Upper lobe of left lung (tissue), 6 donors: ENCODE data around the gene KRTAP19-2. TPM values are rescaled to one million over a fixed set of nuclear protein-coding genes. Genes with fewer than 3 reads are reported as not detected.
"Not testable (repeated sequence)": the region's sequence is repeated elsewhere in the genome, so short reads cannot be mapped to it uniquely, and the experiment has no call there.

ENCODE experiments used
- ATAC-seq, 2 donors: fragments of 200-7000 bp; cut with Tn5 transposase; one replicate each; pipeline ENCODE4 v1.9.1; 2022; ENCODE audit warnings: mild to moderate bottlenecking in 2 of 2, moderate library complexity in 2 of 2; ENCODE audit not compliant: low FRiP score in 2 of 2
- DNase-seq, 2 donors: peaks; one replicate each; pipeline ENCODE4 v3.0.0-alpha.2; 2019 to 2020
- H3K27ac ChIP-seq, 4 donors: fragments of 200-600 bp; sonication (generic); one replicate each; pipeline ENCODE4 v1.5.1; 2016 to 2019
- H3K27me3 ChIP-seq, 4 donors: fragments of 200-600 bp; sonication (generic); one replicate each; pipeline ENCODE4 v1.5.1; 2017 to 2019
- H3K36me3 ChIP-seq, 4 donors: fragments of 200-600 bp; sonication (generic); one replicate each; pipeline ENCODE4 v1.5.1; 2016 to 2019
- H3K4me1 ChIP-seq, 4 donors: fragments of 200-600 bp; sonication (generic); one replicate each; pipeline ENCODE4 v1.5.1; 2018 to 2019
- H3K4me3 ChIP-seq, 4 donors: fragments of 200-600 bp; sonication (generic); one replicate each; pipeline ENCODE4 v1.5.1; 2017 to 2019; ENCODE audit warnings: mild to moderate bottlenecking in 2 of 4, moderate library complexity in 1 of 4
- H3K9me3 ChIP-seq, 4 donors: fragments of 200-600 bp; sonication (generic); one replicate each; pipeline ENCODE4 v1.5.1; 2018 to 2019
- CTCF ChIP-seq, 6 experiments: fragments of 450-650 bp in 4 of 6; fragments of 200-600 bp in 2 of 6; sonication (generic) in 2 of 6; IDR thresholded peaks; one replicate each; pipeline ENCODE4 v1.5.1; 2016 to 2019; ENCODE audit warnings: antibody characterized with exemption in 6 of 6
- EP300 ChIP-seq, 4 donors: sonication (generic); formaldehyde crosslinking; IDR thresholded peaks; one replicate each; pipeline ENCODE4 v1.5.1; 2017; ENCODE audit warnings: antibody characterized with exemption in 4 of 4, control low read depth in 2 of 4
- POLR2A ChIP-seq, 4 donors: fragments of 450-650 bp; IDR thresholded peaks; one replicate each; pipeline ENCODE4 v1.5.1; 2016 to 2017; ENCODE audit warnings: antibody characterized with exemption in 4 of 4, mild to moderate bottlenecking in 2 of 4
- POLR2AphosphoS5 ChIP-seq, 2 donors: sonication (generic); formaldehyde crosslinking; IDR thresholded peaks; one replicate each; pipeline ENCODE4 v1.5.1; 2017; ENCODE audit warnings: antibody characterized with exemption in 2 of 2
- WGBS, 2 donors: methylation state at CpG; one replicate each; pipeline ENCODE4 v1.1.5; 2017 to 2018; 5-methylcytosine and 5-hydroxymethylcytosine counted together
- total RNA-seq, 6 donors: library from RNA; depleted of rRNA in 4 of 6; stranded (reverse); fragments of >200 nt in 4 of 6; gene quantifications; one replicate each; pipeline versions ENCODE4 v1.1.0 to v1.2.1, GENCODE V29; 2016 to 2021
- donor health status: DM: no; HTN: no; CAD: no; lungs with moderate emphysema.
- donor health status: DM: no; HTN: yes; CAD: no; lungs with severe emphysema.

The KRTAP19-2 gene
- total RNA-seq = not detected

- ATAC-seq = no peak
- TF ChIP-seq CTCF (IDR thresholded peaks at IDR 0.05) (no peak), EP300 (IDR thresholded peaks at IDR 0.05) (no peak), POLR2AphosphoS5 (IDR thresholded peaks at IDR 0.05) (no peak), POLR2A (IDR thresholded peaks at IDR 0.05) (no peak)
- no peak within 1 kb of the TSS for H3K4me3 ChIP-seq
- no peaks in the 10 kb centered on the region for H3K4me1 ChIP-seq
- H3K9me3 ChIP-seq = peaks cover 0 to 10% (median 0%) of the 10 kb centered on the region in 4 donors
- no peaks in the 10 kb centered on the region for H3K36me3 ChIP-seq
- no peak for DNase-seq
- H3K27me3 ChIP-seq = no peaks in the 10 kb centered on the region
- H3K27ac ChIP-seq = no peak within 1 kb of the TSS
- WGBS, 2 donors = 79 to 89% methylated on average over 2 of the region's 2 CpGs
These were observed at the start of gene KRTAP19-2 for GRCh38 chr21:30487336-30487735. Gene KRTAP19-2 (minus strand): TSS chr21:30487436. CDS start chr21:30487348, 88 bp downstream.

GRCh38 chr21:30518876-30519275 is 31.6 kb upstream of the KRTAP19-2 start:
- Histone ChIP-seq H3K27me3 (no peaks in the 10 kb centered on the region), H3K4me1 (no peaks in the 10 kb centered on the region), H3K4me3 (no peak overlapping the region), H3K27ac (no peak overlapping the region), H3K36me3 (no peaks in the 10 kb centered on the region), H3K9me3 (no peaks in the 10 kb centered on the region)
- DNase-seq (no peak), ATAC-seq (no peak)
- TF ChIP-seq POLR2A (IDR thresholded peaks at IDR 0.05) = no peak
- 88 to 93% methylated on average over 1 of the region's 1 CpG for WGBS, 2 donors

- Histone ChIP-seq H3K27me3 (no peaks in the 10 kb centered on the region), H3K27ac (no peak overlapping the region), H3K36me3 (no peaks in the 10 kb centered on the region), H3K9me3 (no peaks in the 10 kb centered on the region), H3K4me3 (no peak overlapping the region), H3K4me1 (no peaks in the 10 kb centered on the region)
- WGBS, 2 donors = 62 to 76% methylated on average over 1 of the region's 1 CpG
- no peak for TF ChIP-seq POLR2AphosphoS5 (IDR thresholded peaks at IDR 0.05)
- no peak for TF ChIP-seq POLR2A (IDR thresholded peaks at IDR 0.05)
- DNase-seq = no peak
- ATAC-seq = no peak
These were observed 28.4 kb upstream of the KRTAP19-2 start for GRCh38 chr21:30515681-30516080.

- WGBS, 2 donors = 27 to 32% methylated on average over 4 of the region's 4 CpGs
- H3K9me3 ChIP-seq, H3K4me3 ChIP-seq, H3K4me1 ChIP-seq, DNase-seq, H3K27me3 ChIP-seq, H3K36me3 ChIP-seq, H3K27ac ChIP-seq, ATAC-seq: not testable (repeated sequence)
- TF ChIP-seq CTCF (IDR thresholded peaks at IDR 0.05) = peak in 2 of 6 experiments; percentile 7 to 31
These were observed 18.5 kb upstream of the KRTAP19-2 start for GRCh38 chr21:30505621-30506205.

- DNase-seq = no peak
- Histone ChIP-seq H3K27ac (no peak within 1 kb of the TSS), H3K4me1 (no peaks in the 10 kb centered on the region), H3K36me3 (no peaks in the 10 kb centered on the region), H3K4me3 (no peak within 1 kb of the TSS), H3K9me3 (no peaks in the 10 kb centered on the region), H3K27me3 (no peaks in the 10 kb centered on the region)
- ATAC-seq = no peak
- 78 to 87% methylated on average over 6 of the region's 6 CpGs for WGBS, 2 donors
- TF ChIP-seq POLR2AphosphoS5 (IDR thresholded peaks at IDR 0.05) (no peak), CTCF (IDR thresholded peaks at IDR 0.05) (no peak), POLR2A (IDR thresholded peaks at IDR 0.05) (no peak), EP300 (IDR thresholded peaks at IDR 0.05) (no peak)
These were observed 14.8 kb upstream of the KRTAP19-2 start, which contains the start of gene KRTAP19-5 for GRCh38 chr21:30502041-30502440. Gene KRTAP19-5 (minus strand): TSS chr21:30502141. CDS start chr21:30502090, 51 bp downstream.

- WGBS, 2 donors = 63 to 78% methylated on average over 4 of the region's 4 CpGs
- no peak for ATAC-seq
- H3K36me3 ChIP-seq = no peaks in the 10 kb centered on the region
- DNase-seq = no peak
- H3K9me3 ChIP-seq = no peaks in the 10 kb centered on the region
- TF ChIP-seq POLR2AphosphoS5 (IDR thresholded peaks at IDR 0.05) = no peak
- TF ChIP-seq EP300 (IDR thresholded peaks at IDR 0.05) = no peak
- TF ChIP-seq POLR2A (IDR thresholded peaks at IDR 0.05) = no peak
- no peak for TF ChIP-seq CTCF (IDR thresholded peaks at IDR 0.05)
- H3K4me1 ChIP-seq = no peaks in the 10 kb centered on the region
- H3K27ac ChIP-seq = no peak within 1 kb of the TSS
- H3K27me3 ChIP-seq = no peaks in the 10 kb centered on the region
- H3K4me3 ChIP-seq = no peak within 1 kb of the TSS
These were observed 9.8 kb upstream of the KRTAP19-2 start, which contains the start of gene KRTAP19-4 for GRCh38 chr21:30497065-30497464. Gene KRTAP19-4 (minus strand): TSS chr21:30497165. CDS start chr21:30497110, 55 bp downstream.
